Measurements from ENCODE around the gene SCNN1A. TPM values are rescaled to one million over a fixed set of nuclear protein-coding genes. Genes with fewer than 3 reads are reported as not detected.

SCNN1A gene
- total RNA-seq, 2 experiments from 2014 or later, result 0.35 to 1.0 TPM

- H3K36me3 ChIP-seq (ENCODE audit: insufficient read depth, low read length), result peaks cover 37% of the 10 kb centered on the region
- H3K9me2 ChIP-seq (ENCODE audit: insufficient read depth, low read length), result no peaks in the 10 kb centered on the region
- peak overlapping the region; percentile 53 for H3K4me3 ChIP-seq (ENCODE audit: low read depth, low read length, poor library complexity, severe bottlenecking)
- H3K79me2 ChIP-seq (ENCODE audit: insufficient read depth, low read depth, low read length), result peaks cover 55% of the 10 kb centered on the region; the same call in 1 of the 2 replicates
- BruUV-seq (replicated peaks), result no TSS peak
- no peaks in the 10 kb centered on the region for H3K9me3 ChIP-seq (ENCODE audit: low read length)
- no peaks in the 10 kb centered on the region for H4K20me1 ChIP-seq (ENCODE audit: insufficient read depth, low read length)
- peak overlapping the region; percentile 81 for H3K4me2 ChIP-seq (ENCODE audit: low read length)
- H3K27ac ChIP-seq (ENCODE audit: low read depth, low read length, poor library complexity, severe bottlenecking), result peak overlapping the region; percentile 80
- peaks cover 66% of the 10 kb centered on the region for H3K4me1 ChIP-seq (ENCODE audit: insufficient read depth, low read length, poor library complexity, severe bottlenecking)
- TF ChIP-seq EZH2phosphoT487 (IDR thresholded peaks at IDR 0.05; ENCODE audit: borderline replicate concordance, low read depth, low read length) (no peak), CTCF (conservative IDR thresholded peaks at IDR 0.05; ENCODE audit: low read length) (no peak)
- H2AFZ ChIP-seq (ENCODE audit: low read length), result peak overlapping the region; percentile 16; the same call in 1 of the 2 replicates
- ChIA-PET CTCF (ENCODE audit: unreplicated experiment) (interaction anchor here (0.8 kb wide), 1 partner anchor 32 kb away, joined by 3 read pairs; no protein-coding TSS in a partner anchor), POLR2A (interaction anchor here (0.6 to 4.0 kb wide), 6 partner anchors 8 to 125 kb away, joined by 3 to 55 read pairs (median 3); no protein-coding TSS in a partner anchor)
- intact Hi-C loops (cut with micrococcal nuclease; ENCODE audit: unreplicated experiment), result loop anchor here (5.0 kb wide), 2 partner anchors 131 to 196 kb away; partner anchors contain the start of gene GAPDH
- no peak for DNase-seq (ENCODE audit: low spot score)
Measured at GRCh38 chr12:6336079-6336888, 39.1 kb downstream of the SCNN1A start.

DNA sequence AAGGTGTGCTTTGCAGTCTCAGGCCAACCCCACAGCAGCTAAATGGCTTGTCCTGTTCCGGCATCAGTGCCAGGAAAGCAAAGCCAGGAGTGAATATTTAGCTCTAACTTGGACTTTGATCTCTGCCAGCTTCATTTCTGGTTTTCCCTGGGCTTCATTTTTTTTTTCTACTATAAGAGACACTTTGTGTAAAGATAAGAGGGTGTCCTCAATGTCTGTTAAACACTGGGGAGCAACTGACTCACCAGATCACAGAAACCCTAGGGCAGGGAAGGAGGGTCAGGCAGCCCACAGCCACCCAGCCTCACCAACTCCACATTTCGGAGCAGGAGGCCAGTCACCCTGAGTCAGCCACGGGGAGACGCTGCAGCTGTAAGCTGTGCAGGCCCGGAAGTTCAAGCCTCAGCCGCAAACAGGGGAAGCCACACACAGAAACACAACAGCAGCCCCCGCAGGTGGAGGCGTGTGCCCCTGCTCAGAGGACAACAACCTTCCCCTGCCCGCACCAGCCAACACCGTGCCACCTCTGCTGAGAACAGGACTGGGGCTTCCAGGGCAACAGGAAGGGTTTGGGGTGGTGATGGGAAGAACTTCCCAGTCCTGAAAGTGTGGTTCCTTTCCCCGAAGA is 39.8 kb downstream of the SCNN1A start:
- H3K4me2 ChIP-seq (ENCODE audit: low read length), result peak overlapping the region; percentile 81
- peaks cover 72% of the 10 kb centered on the region for H3K4me1 ChIP-seq (ENCODE audit: insufficient read depth, low read length, poor library complexity, severe bottlenecking)
- H3K9me3 ChIP-seq (ENCODE audit: low read length), result no peaks in the 10 kb centered on the region
- peak; percentile 90 for DNase-seq (ENCODE audit: low spot score)
- peak overlapping the region; percentile 53 for H3K4me3 ChIP-seq (ENCODE audit: low read depth, low read length, poor library complexity, severe bottlenecking)
- TF ChIP-seq CTCF (conservative IDR thresholded peaks at IDR 0.05; ENCODE audit: low read length) (peak; percentile 89), EZH2phosphoT487 (IDR thresholded peaks at IDR 0.05; ENCODE audit: borderline replicate concordance, low read depth, low read length) (no peak)
- no peaks in the 10 kb centered on the region for H3K9me2 ChIP-seq (ENCODE audit: insufficient read depth, low read length)
- peaks cover 45% of the 10 kb centered on the region for H3K36me3 ChIP-seq (ENCODE audit: insufficient read depth, low read length)
- POLR2A ChIA-PET, result interaction anchor here (0.6 to 4.0 kb wide), 7 partner anchors 9 to 90 kb away, joined by 3 to 55 read pairs (median 5); no protein-coding TSS in a partner anchor
- H4K20me1 ChIP-seq (ENCODE audit: insufficient read depth, low read length), result no peaks in the 10 kb centered on the region
- peak overlapping the region; percentile 80 for H3K27ac ChIP-seq (ENCODE audit: low read depth, low read length, poor library complexity, severe bottlenecking)
- CTCF ChIA-PET (ENCODE audit: unreplicated experiment), result interaction anchor here (0.6 to 1.8 kb wide), 5 partner anchors 9 to 130 kb away, joined by 3 to 9 read pairs (median 4); no protein-coding TSS in a partner anchor
- no TSS peak for BruUV-seq (replicated peaks)
- H3K79me2 ChIP-seq (ENCODE audit: insufficient read depth, low read depth, low read length), result peaks cover 47% of the 10 kb centered on the region; the same call in 1 of the 2 replicates
- intact Hi-C loops (cut with micrococcal nuclease; ENCODE audit: unreplicated experiment), result loop anchor here (1.0 to 5.0 kb wide), 4 partner anchors 32 to 197 kb away; partner anchors contain the start of gene GAPDH
- peak overlapping the region; percentile 16; the same call in 1 of the 2 replicates for H2AFZ ChIP-seq (ENCODE audit: low read length)
